ENCODE results near the gene INSIG1. TPM values are rescaled to one million over a fixed set of nuclear protein-coding genes. Genes with fewer than 3 reads are reported as not detected.

The INSIG1 gene
- total RNA-seq: 25.1 TPM

DNA sequence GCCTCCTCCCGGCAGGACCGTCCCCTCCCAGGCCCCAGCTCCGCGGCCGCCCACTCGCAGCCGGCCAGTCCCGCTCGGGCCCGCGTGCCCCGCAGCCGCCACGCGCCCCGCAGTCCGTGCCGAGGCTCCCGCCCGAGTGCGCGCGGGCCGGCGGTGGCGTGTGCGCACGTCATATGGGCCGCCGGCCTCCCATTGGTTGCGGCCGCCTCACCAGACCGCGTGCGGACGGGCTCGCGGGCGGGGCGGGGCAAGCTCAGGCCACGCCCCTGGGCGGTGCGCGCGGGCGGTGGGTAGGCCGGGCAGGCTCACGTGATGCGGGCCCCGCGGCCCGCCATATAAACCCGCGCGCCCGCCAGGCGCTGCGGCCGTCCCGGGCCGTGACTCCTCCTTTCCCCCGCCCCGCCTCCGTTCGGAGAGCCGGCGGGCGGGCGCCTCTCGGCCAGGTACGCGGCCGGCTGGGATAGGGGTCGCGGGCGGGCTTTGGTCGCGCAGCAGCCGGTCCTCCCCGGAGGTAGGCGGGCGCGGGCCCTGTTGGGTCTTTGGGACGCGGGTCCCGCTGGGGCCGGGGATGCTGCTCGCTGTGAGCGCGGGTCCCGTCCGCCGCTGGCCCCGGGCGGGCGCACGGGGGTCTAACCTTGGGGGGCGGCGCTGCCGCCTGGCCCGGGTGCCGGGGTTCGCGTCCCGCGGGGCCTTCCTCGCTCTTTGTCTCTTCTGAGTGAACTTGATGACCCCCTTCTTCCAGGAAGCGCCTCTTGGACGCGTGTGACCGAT lies at the start of gene INSIG1:
INSIG1 (plus strand) TSS at position 362 of the 771 bp plus-strand sequence; CDS start at position 770, 408 bp downstream.
- H3K27me3 ChIP-seq (ENCODE audit: control insufficient read depth in 3 of 3, insufficient read depth in 3 of 3, low read length in 3 of 3): no peaks in the 10 kb centered on the region
- H3K4me3 ChIP-seq (ENCODE audit: low read length in 3 of 3): peak within 1 kb of the TSS; percentile 78 to 87 (median 86)
- no peaks in the 10 kb centered on the region for H3K9me3 ChIP-seq (ENCODE audit: control insufficient read depth in 3 of 3, low read length in 3 of 3)
- H3K27ac ChIP-seq (ENCODE audit: low read depth, low read length): peak within 1 kb of the TSS; percentile 79
- peaks cover 23 to 27% (median 26%) of the 10 kb centered on the region in 3 donors for H3K4me1 ChIP-seq (ENCODE audit: control insufficient read depth in 3 of 3, insufficient read depth in 3 of 3, low read length in 3 of 3)
- H3K36me3 ChIP-seq (ENCODE audit: control insufficient read depth in 3 of 3, insufficient read depth in 3 of 3, low read length in 3 of 3): peaks cover 0 to 6% (median 0%) of the 10 kb centered on the region in 3 donors
- H3K9ac ChIP-seq (ENCODE audit: low read depth in 1 of 3, low read length in 3 of 3): peak within 1 kb of the TSS; percentile 71 to 85 (median 74)

DNA sequence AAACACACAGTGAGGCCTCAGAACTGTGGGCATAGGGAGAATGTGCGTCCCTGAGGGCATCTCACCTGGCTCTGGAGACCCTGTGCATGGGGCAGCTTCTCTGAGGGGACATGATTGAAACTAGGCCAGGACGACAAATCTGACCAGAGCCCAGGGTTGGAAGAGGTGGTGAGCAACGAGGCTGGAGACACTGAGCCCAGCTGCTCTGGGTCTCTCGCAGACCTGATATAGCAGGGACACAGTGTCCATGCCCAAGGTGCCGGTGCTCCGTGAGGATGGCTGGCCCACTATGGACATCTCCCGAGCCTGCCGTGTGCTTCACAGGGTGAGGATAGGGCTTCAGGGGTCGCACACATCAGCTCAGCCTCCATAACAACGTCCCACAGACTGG lies 49.3 kb upstream of the INSIG1 start:
- H3K27ac ChIP-seq (ENCODE audit: low read depth, low read length): no peak overlapping the region
- peaks cover 0 to 11% (median 3%) of the 10 kb centered on the region in 3 donors for H3K27me3 ChIP-seq (ENCODE audit: control insufficient read depth in 3 of 3, insufficient read depth in 3 of 3, low read length in 3 of 3)
- H3K36me3 ChIP-seq (ENCODE audit: control insufficient read depth in 3 of 3, insufficient read depth in 3 of 3, low read length in 3 of 3): no peaks in the 10 kb centered on the region
- no peak overlapping the region for H3K9ac ChIP-seq (ENCODE audit: low read depth in 1 of 3, low read length in 3 of 3)
- no peak overlapping the region for H3K4me3 ChIP-seq (ENCODE audit: low read length in 3 of 3)
- peaks cover 0 to 3% (median 0%) of the 10 kb centered on the region in 3 donors for H3K9me3 ChIP-seq (ENCODE audit: control insufficient read depth in 3 of 3, low read length in 3 of 3)
- no peaks in the 10 kb centered on the region for H3K4me1 ChIP-seq (ENCODE audit: control insufficient read depth in 3 of 3, insufficient read depth in 3 of 3, low read length in 3 of 3)

DNA sequence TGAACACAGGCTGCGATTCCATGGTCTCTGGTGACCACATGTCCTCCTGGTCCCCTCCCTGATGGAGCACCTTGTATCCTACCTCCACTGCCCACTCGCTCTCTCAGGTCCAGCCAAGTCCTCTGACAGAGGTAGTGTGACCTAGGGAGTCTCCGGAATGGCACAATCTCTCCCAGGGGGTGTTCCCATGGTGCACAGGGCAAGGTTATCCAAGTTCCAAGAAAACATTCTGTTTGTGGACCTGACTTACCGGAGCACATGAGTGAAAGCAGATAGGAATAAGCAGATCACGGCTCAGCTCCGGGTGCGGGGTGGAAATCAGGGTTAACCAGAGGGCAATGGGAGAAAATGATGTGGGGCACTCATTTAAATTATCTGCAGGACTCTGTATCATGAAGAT lies 45.8 kb upstream of the INSIG1 start:
- H3K4me3 ChIP-seq (ENCODE audit: low read length in 3 of 3): no peak overlapping the region
- no peak overlapping the region for H3K27ac ChIP-seq (ENCODE audit: low read depth, low read length)
- H3K9ac ChIP-seq (ENCODE audit: low read depth in 1 of 3, low read length in 3 of 3): no peak overlapping the region
- H3K27me3 ChIP-seq (ENCODE audit: control insufficient read depth in 3 of 3, insufficient read depth in 3 of 3, low read length in 3 of 3): peaks cover 0 to 11% (median 3%) of the 10 kb centered on the region in 3 donors
- H3K4me1 ChIP-seq (ENCODE audit: control insufficient read depth in 3 of 3, insufficient read depth in 3 of 3, low read length in 3 of 3): peaks cover 5 to 12% (median 6%) of the 10 kb centered on the region in 3 donors
- no peaks in the 10 kb centered on the region for H3K36me3 ChIP-seq (ENCODE audit: control insufficient read depth in 3 of 3, insufficient read depth in 3 of 3, low read length in 3 of 3)
- no peaks in the 10 kb centered on the region for H3K9me3 ChIP-seq (ENCODE audit: control insufficient read depth in 3 of 3, low read length in 3 of 3)

DNA sequence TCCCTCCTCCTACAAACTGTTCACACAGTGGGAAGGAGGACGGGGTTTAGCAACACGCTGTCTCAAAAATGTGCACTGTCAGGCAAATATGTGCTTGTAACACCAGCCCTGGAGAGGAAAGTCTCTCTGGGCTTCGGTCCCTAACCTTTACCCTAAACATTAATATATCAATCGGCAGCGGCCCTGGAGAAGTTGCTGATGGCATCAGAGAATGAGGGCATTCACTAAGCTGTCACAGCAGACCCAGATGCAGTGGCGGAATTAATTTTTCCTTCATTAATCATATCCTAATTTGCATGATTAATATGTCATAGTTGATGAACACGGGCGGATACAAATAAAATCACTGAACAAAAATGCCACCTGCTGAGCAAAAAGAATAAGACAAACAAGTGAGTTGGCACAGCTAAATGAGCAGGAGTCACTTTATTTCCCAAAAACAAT lies 45.2 kb upstream of the INSIG1 start:
- Histone ChIP-seq H3K27ac (ENCODE audit: low read depth, low read length) (no peak overlapping the region), H3K9me3 (ENCODE audit: control insufficient read depth in 3 of 3, low read length in 3 of 3) (no peaks in the 10 kb centered on the region)

DNA sequence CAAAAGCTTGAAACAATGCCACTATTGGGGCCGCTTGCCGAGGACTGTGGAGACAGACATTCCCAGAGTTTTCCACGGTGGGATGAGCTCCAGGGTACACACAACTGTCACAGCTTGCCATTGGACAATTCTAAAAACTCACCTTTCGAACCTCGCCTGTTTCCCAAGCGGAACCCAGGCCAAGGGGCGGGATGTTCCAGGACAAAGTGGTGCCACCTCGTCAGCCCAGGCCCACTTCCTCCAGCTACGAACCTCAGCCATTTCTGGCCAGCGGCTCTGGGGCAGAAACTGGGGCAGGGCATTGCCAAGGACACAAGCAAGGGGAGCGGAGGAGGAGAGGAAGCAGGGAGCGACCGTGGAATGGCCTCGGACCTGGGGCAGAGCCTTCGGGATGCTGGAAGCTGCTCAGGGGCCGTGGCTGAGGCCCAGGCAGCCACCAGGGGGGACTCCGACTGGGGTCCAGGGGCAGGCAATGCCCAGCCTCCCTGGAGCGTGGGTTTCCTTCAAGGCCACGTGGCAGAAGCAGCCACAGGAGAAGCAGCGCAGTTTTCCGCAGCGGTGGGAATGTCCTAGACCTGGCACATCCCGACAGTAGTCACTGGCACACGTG lies 44.7 kb upstream of the INSIG1 start:
- no peaks in the 10 kb centered on the region for H3K9me3 ChIP-seq (ENCODE audit: control insufficient read depth in 3 of 3, low read length in 3 of 3)
- no peak overlapping the region for H3K27ac ChIP-seq (ENCODE audit: low read depth, low read length)
- no peak overlapping the region for H3K9ac ChIP-seq (ENCODE audit: low read depth in 1 of 3, low read length in 3 of 3)
- peaks cover 0 to 11% (median 3%) of the 10 kb centered on the region in 3 donors for H3K27me3 ChIP-seq (ENCODE audit: control insufficient read depth in 3 of 3, insufficient read depth in 3 of 3, low read length in 3 of 3)
- H3K4me3 ChIP-seq (ENCODE audit: low read length in 3 of 3): no peak overlapping the region
- peaks cover 16 to 24% (median 17%) of the 10 kb centered on the region in 3 donors for H3K4me1 ChIP-seq (ENCODE audit: control insufficient read depth in 3 of 3, insufficient read depth in 3 of 3, low read length in 3 of 3)
- H3K36me3 ChIP-seq (ENCODE audit: control insufficient read depth in 3 of 3, insufficient read depth in 3 of 3, low read length in 3 of 3): no peaks in the 10 kb centered on the region

More for the DNA sequence above, 45.2 kb upstream of the INSIG1 start:
- no peak overlapping the region for H3K9ac ChIP-seq (ENCODE audit: low read depth in 1 of 3, low read length in 3 of 3)
- H3K27me3 ChIP-seq (ENCODE audit: control insufficient read depth in 3 of 3, insufficient read depth in 3 of 3, low read length in 3 of 3): peaks cover 0 to 11% (median 3%) of the 10 kb centered on the region in 3 donors
- no peak overlapping the region for H3K4me3 ChIP-seq (ENCODE audit: low read length in 3 of 3)
- peaks cover 11 to 19% (median 12%) of the 10 kb centered on the region in 3 donors for H3K4me1 ChIP-seq (ENCODE audit: control insufficient read depth in 3 of 3, insufficient read depth in 3 of 3, low read length in 3 of 3)
- H3K36me3 ChIP-seq (ENCODE audit: control insufficient read depth in 3 of 3, insufficient read depth in 3 of 3, low read length in 3 of 3): no peaks in the 10 kb centered on the region

DNA sequence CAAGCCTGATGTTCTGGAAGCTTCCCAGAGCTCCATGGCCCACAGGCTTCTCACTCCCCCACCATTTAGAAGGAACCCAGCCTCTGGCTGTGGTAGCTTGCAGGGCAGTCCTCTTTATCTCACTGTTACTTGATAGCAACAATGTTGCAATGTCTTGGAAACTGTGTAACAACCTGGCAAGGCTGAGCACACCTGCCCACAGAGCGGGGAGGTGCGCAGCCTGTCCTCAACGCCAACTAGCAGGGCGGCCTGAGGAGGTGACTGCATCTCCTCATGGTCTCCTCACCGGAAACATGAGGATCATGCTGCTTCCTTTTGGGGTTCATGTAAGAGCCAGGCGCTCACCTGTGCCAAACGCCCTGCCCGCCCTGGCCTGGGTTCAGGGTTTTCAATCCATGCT lies 43.7 kb upstream of the INSIG1 start:
- peaks cover 0 to 5% (median 3%) of the 10 kb centered on the region in 3 donors for H3K27me3 ChIP-seq (ENCODE audit: control insufficient read depth in 3 of 3, insufficient read depth in 3 of 3, low read length in 3 of 3)

DNA sequence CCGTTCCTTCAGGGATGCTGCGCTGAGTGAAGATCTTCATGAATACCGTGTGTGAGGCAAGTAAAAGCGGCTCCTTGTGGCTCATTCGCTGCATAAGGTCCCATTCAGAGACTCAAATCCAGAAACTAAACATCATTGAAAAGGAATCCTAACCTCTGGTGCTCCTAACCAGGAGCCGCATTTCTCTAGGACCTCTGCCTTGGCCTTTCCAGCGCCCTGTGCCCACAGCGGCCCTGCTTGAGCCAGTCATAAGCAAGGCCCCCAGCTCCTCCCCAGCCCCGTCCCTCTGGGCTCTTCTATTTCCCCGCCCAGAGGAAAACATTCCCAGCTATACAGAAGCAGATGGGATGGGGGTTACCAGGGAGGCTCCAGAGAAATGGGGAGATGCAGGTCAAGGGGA lies 42.6 kb upstream of the INSIG1 start:
- H3K27ac ChIP-seq (ENCODE audit: low read depth, low read length): no peak overlapping the region
- no peaks in the 10 kb centered on the region for H3K9me3 ChIP-seq (ENCODE audit: control insufficient read depth in 3 of 3, low read length in 3 of 3)
- H3K4me1 ChIP-seq (ENCODE audit: control insufficient read depth in 3 of 3, insufficient read depth in 3 of 3, low read length in 3 of 3): peaks cover 19 to 26% (median 21%) of the 10 kb centered on the region in 3 donors
- no peak overlapping the region for H3K9ac ChIP-seq (ENCODE audit: low read depth in 1 of 3, low read length in 3 of 3)
- H3K4me3 ChIP-seq (ENCODE audit: low read length in 3 of 3): no peak overlapping the region
- peaks cover 0 to 3% (median 3%) of the 10 kb centered on the region in 3 donors for H3K27me3 ChIP-seq (ENCODE audit: control insufficient read depth in 3 of 3, insufficient read depth in 3 of 3, low read length in 3 of 3)
- no peaks in the 10 kb centered on the region for H3K36me3 ChIP-seq (ENCODE audit: control insufficient read depth in 3 of 3, insufficient read depth in 3 of 3, low read length in 3 of 3)

More for the DNA sequence above, 43.7 kb upstream of the INSIG1 start:
- no peak overlapping the region for H3K27ac ChIP-seq (ENCODE audit: low read depth, low read length)
- H3K4me1 ChIP-seq (ENCODE audit: control insufficient read depth in 3 of 3, insufficient read depth in 3 of 3, low read length in 3 of 3): peaks cover 19 to 26% (median 21%) of the 10 kb centered on the region in 3 donors
- no peak overlapping the region for H3K4me3 ChIP-seq (ENCODE audit: low read length in 3 of 3)
- peak overlapping the region in 1 of 3 donors; percentile 40 for H3K9ac ChIP-seq (ENCODE audit: low read depth in 1 of 3, low read length in 3 of 3)
- no peaks in the 10 kb centered on the region for H3K9me3 ChIP-seq (ENCODE audit: control insufficient read depth in 3 of 3, low read length in 3 of 3)
- no peaks in the 10 kb centered on the region for H3K36me3 ChIP-seq (ENCODE audit: control insufficient read depth in 3 of 3, insufficient read depth in 3 of 3, low read length in 3 of 3)

DNA sequence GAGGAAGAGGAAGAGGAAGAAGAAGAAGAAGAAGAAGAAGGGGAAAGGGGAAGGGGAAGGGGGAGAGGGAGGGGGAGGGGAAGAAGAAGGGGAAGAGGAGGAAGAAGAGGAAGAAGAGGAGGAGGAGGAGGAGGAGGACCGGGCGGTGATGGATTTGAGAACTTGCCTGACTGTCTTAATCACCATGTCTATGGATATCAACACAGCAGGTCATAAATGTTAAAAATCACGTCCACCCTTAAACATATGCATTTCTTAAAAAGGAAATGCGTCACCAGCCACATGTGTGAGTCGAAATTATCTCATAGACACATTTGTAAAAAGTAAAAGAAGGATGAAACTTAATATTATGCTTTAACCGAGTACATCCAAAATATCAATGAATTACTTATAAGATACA lies 42.1 kb upstream of the INSIG1 start:
- Histone ChIP-seq H3K4me1 (ENCODE audit: control insufficient read depth in 3 of 3, insufficient read depth in 3 of 3, low read length in 3 of 3) (peaks cover 19 to 26% (median 21%) of the 10 kb centered on the region in 3 donors), H3K9ac (ENCODE audit: low read depth in 1 of 3, low read length in 3 of 3) (no peak overlapping the region), H3K27me3 (ENCODE audit: control insufficient read depth in 3 of 3, insufficient read depth in 3 of 3, low read length in 3 of 3) (peaks cover 0 to 3% (median 3%) of the 10 kb centered on the region in 3 donors), H3K9me3 (ENCODE audit: control insufficient read depth in 3 of 3, low read length in 3 of 3) (no peaks in the 10 kb centered on the region), H3K36me3 (ENCODE audit: control insufficient read depth in 3 of 3, insufficient read depth in 3 of 3, low read length in 3 of 3) (no peaks in the 10 kb centered on the region), H3K27ac (ENCODE audit: low read depth, low read length) (no peak overlapping the region), H3K4me3 (ENCODE audit: low read length in 3 of 3) (no peak overlapping the region)

DNA sequence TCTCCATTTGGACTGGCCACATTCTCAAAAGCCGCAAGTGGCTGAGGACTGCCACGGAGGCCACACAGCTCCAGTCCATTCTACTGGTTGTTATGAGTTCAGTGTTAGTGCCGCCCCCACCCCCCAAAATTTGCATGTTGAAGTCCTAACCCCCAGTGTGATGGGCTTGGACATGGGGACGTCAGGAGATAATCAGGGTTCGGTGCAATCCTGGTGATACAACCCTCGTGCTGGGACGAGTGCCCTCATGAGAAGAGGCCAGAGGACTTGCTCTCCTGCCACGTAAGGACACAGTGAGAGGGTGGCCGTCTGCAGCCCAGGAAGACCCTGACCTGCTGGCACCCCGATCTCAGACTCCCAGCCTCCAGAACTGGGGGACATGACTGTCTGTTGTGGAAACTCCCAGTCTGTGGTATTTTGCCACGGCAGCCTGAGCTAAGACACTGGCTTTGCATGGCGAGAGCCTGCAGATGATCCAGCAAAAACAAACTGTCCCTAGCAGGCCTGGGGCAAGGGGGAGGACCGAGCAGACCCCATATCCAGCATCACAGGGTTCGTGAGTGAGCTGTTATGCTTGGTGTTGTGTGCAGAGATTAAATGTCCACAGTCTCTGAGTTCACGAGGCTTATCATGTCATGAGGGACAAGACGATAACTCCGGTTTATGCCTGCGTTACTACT lies 41.5 kb upstream of the INSIG1 start:
- H3K4me1 ChIP-seq (ENCODE audit: control insufficient read depth in 3 of 3, insufficient read depth in 3 of 3, low read length in 3 of 3): peaks cover 19 to 32% (median 24%) of the 10 kb centered on the region in 3 donors
- H3K9ac ChIP-seq (ENCODE audit: low read depth in 1 of 3, low read length in 3 of 3): no peak overlapping the region
- no peak overlapping the region for H3K4me3 ChIP-seq (ENCODE audit: low read length in 3 of 3)
- no peak overlapping the region for H3K27ac ChIP-seq (ENCODE audit: low read depth, low read length)
- no peaks in the 10 kb centered on the region for H3K9me3 ChIP-seq (ENCODE audit: control insufficient read depth in 3 of 3, low read length in 3 of 3)
- H3K27me3 ChIP-seq (ENCODE audit: control insufficient read depth in 3 of 3, insufficient read depth in 3 of 3, low read length in 3 of 3): no peaks in the 10 kb centered on the region
- no peaks in the 10 kb centered on the region for H3K36me3 ChIP-seq (ENCODE audit: control insufficient read depth in 3 of 3, insufficient read depth in 3 of 3, low read length in 3 of 3)

All from skeletal muscle tissue (tissue), 4 donors.